Kidney (tissue), 14 donors: ENCODE measurements around the gene CLEC16A. TPM values are rescaled to one million over a fixed set of nuclear protein-coding genes. Genes with fewer than 3 reads are reported as not detected.
"Not testable (repeated sequence)": the region's sequence is repeated elsewhere in the genome, so short reads cannot be mapped to it uniquely, and the experiment has no call there.

Source experiments
- DNase-seq, 5 donors: peaks; one replicate each; pipeline ENCODE4 v3.0.0-alpha.2; 2013 to 2020
- FAIRE-seq: peaks from 2 replicates; lab custom pipeline; 2012; peaks lifted over from hg19 to GRCh38; lab: Jason Lieb, UNC
- H3K27ac ChIP-seq, 2 donors: one replicate each; pipeline ENCODE4 v1.7.0; 2013; ENCODE audit warnings: low read depth in 2 of 2, low read length in 2 of 2, inconsistent platforms in 1 of 2
- H3K27me3 ChIP-seq: one replicate; pipeline ENCODE4 v1.7.1; 2013; ENCODE audit warnings: low read length, inconsistent platforms; ENCODE audit not compliant: control insufficient read depth, insufficient read depth
- H3K36me3 ChIP-seq, 3 donors: one replicate each; pipeline versions ENCODE4 v1.7.0 to v1.7.1; 2013; ENCODE audit warnings: low read length in 3 of 3, control low read depth in 1 of 3, inconsistent platforms in 1 of 3; ENCODE audit not compliant: insufficient read depth in 3 of 3, control insufficient read depth in 2 of 3
- H3K4me1 ChIP-seq, 3 donors: one replicate each; pipeline versions ENCODE4 v1.7.0 to v1.7.1; 2013; ENCODE audit warnings: low read length in 3 of 3, inconsistent platforms in 1 of 3, low read depth in 1 of 3; ENCODE audit not compliant: control insufficient read depth in 2 of 3, insufficient read depth in 2 of 3
- H3K4me3 ChIP-seq, 3 donors: one replicate each; pipeline versions ENCODE4 v1.7.0 to v1.8.1; 2013; ENCODE audit warnings: low read length in 3 of 3, control low read depth in 1 of 3, inconsistent platforms in 1 of 3
- H3K9ac ChIP-seq, 3 donors: one replicate each; pipeline versions ENCODE4 v1.7.0 to v1.7.1; 2013; ENCODE audit warnings: low read length in 3 of 3, control low read depth in 1 of 3, inconsistent platforms in 1 of 3
- H3K9me3 ChIP-seq, 3 donors: one replicate each; pipeline versions ENCODE4 v1.7.0 to v1.7.1; 2013; ENCODE audit warnings: low read length in 3 of 3, control low read depth in 1 of 3, inconsistent platforms in 1 of 3; ENCODE audit not compliant: control insufficient read depth in 2 of 3, insufficient read depth in 1 of 3
- CTCF ChIP-seq: IDR thresholded peaks from 3 replicates; pipeline ENCODE4 v1.5.1; 2012; ENCODE audit warnings: mild to moderate bottlenecking, moderate library complexity, borderline replicate concordance; ENCODE audit not compliant: insufficient read depth; ENCODE audit errors: extremely low read depth
- intact Hi-C: fragments of 100-400 bp; cut with DNase I; formaldehyde crosslinking; loops from one replicate; pipeline ENCODE4 v1.11.1; 2022
- polyA plus RNA-seq: library from polyadenylated mRNA; stranded (reverse); fragments of 350-450 nt; fragmentation: Illumina TruSeq; extraction: RNeasy Lipid Tissue Mini Kit (QIAGEN cat#74804); gene quantifications from one replicate; pipeline ENCODE4 v1.2.3, GENCODE V29; 2014; ENCODE audit warnings: low read depth, low replicate concordance; ENCODE audit not compliant: insufficient read depth
- total RNA-seq: library from RNA; stranded (reverse); fragmentation: NEBNext Ultra II Directional; extraction: Animal tissue kit (Norgen Biotek cat#: 25700); gene quantifications from one replicate; pipeline ENCODE4 v1.2.1, GENCODE V29; 2021
- donor health status: control.
- donor health status: control.
- donor health status: control.
- donor health status: control.
- donor health status: control.
- donor health status: DM: yes; HTN: yes; CAD: no.
- donor health status: Normal renal cell carcinoma (clear cell type).

Gene CLEC16A
- total and polyA plus RNA-seq, 2 donors from 2014 or later = 10.8 to 51.9 TPM

- no peak for DNase-seq
- FAIRE-seq = no peak
- Histone ChIP-seq H3K9ac (no peak overlapping the region), H3K36me3 (peaks cover 0 to 13% (median 5%) of the 10 kb centered on the region in 3 donors), H3K27ac (peak overlapping the region; percentile 7 to 52), H3K9me3 (no peaks in the 10 kb centered on the region), H3K4me3 (no peak overlapping the region), H3K27me3 (peaks cover 2% of the 10 kb centered on the region), H3K4me1 (peaks cover 3 to 26% (median 18%) of the 10 kb centered on the region in 3 donors)
- intact Hi-C loops = no loop called here
- no peak for TF ChIP-seq CTCF
Observed at GRCh38 chr16:10922328-10923145, 21.8 kb upstream of the CLEC16A start.

GRCh38 chr16:10923146-10923649, 21.2 kb upstream of the CLEC16A start:
- intact Hi-C loops = no loop called here
- Histone ChIP-seq H3K36me3 (peaks cover 0 to 19% (median 10%) of the 10 kb centered on the region in 3 donors), H3K27ac (peak overlapping the region in 1 of 2 donors; percentile 27)

GRCh38 chr16:10923650-10924214, 20.6 kb upstream of the CLEC16A start:
- FAIRE-seq (no peak), DNase-seq (no peak)
- no peak for TF ChIP-seq CTCF
- Histone ChIP-seq H3K27ac (peak overlapping the region in 1 of 2 donors; percentile 27), H3K4me1 (peaks cover under 1 to 16% (median 8%) of the 10 kb centered on the region in 3 donors), H3K27me3 (no peaks in the 10 kb centered on the region), H3K4me3 (no peak overlapping the region), H3K36me3 (peaks cover 0 to 24% (median 12%) of the 10 kb centered on the region in 3 donors), H3K9ac (no peak overlapping the region), H3K9me3 (no peaks in the 10 kb centered on the region)
- intact Hi-C loops = no loop called here

More at GRCh38 chr16:10923146-10923649, 21.2 kb upstream of the CLEC16A start:
- Histone ChIP-seq H3K9me3 (no peaks in the 10 kb centered on the region), H3K4me1 (peaks cover 3 to 22% (median 12%) of the 10 kb centered on the region in 3 donors), H3K4me3 (no peak overlapping the region), H3K27me3 (peaks cover 2% of the 10 kb centered on the region), H3K9ac (no peak overlapping the region)
- TF ChIP-seq CTCF = no peak
- FAIRE-seq (no peak), DNase-seq (no peak)

GRCh38 chr16:10925285-10925684, 19.1 kb upstream of the CLEC16A start:
- H3K27ac ChIP-seq, intact Hi-C loops, FAIRE-seq, H3K9ac ChIP-seq, H3K27me3 ChIP-seq, H3K4me3 ChIP-seq, DNase-seq, H3K9me3 ChIP-seq: not testable (repeated sequence)
- Histone ChIP-seq H3K36me3 (peaks cover 0 to 29% (median 13%) of the 10 kb centered on the region in 3 donors), H3K4me1 (peaks cover 0 to 16% (median 8%) of the 10 kb centered on the region in 3 donors)
